NCI-H510A treated with DMSO at 0.1 percent for 48 hours (cell line): ENCODE measurements around the gene CTNND2.

Experiments
- DNase-seq: peaks from one replicate; lab custom pipeline; 2025; lab: John Stamatoyannopoulos, UW

CTNND2 gene

GRCh38 chr5:11594021-11594420, 310.2 kb downstream of the CTNND2 start:
- DNase-seq = no peak

- no peak for DNase-seq
These were observed 313.8 kb downstream of the CTNND2 start for GRCh38 chr5:11590475-11590874.

GRCh38 chr5:11588803-11589202, 315.4 kb downstream of the CTNND2 start:
- no peak for DNase-seq

GRCh38 chr5:11584017-11584416, 320.2 kb downstream of the CTNND2 start:
- no peak for DNase-seq

GRCh38 chr5:11579351-11579750, 324.9 kb downstream of the CTNND2 start:
- DNase-seq = no peak

GRCh38 chr5:11574787-11575186, 329.5 kb downstream of the CTNND2 start:
- DNase-seq = no peak

GRCh38 chr5:11573140-11573992, 330.9 kb downstream of the CTNND2 start:
- DNase-seq = no peak

GRCh38 chr5:11564706-11565105, 339.5 kb downstream of the CTNND2 start:
- DNase-seq = no peak

GRCh38 chr5:11563822-11564221, 340.4 kb downstream of the CTNND2 start:
- DNase-seq = no peak

GRCh38 chr5:11560915-11561697, 343.1 kb downstream of the CTNND2 start:
- DNase-seq = no peak

GRCh38 chr5:11557063-11557462, 347.2 kb downstream of the CTNND2 start:
- DNase-seq = no peak

GRCh38 chr5:11555171-11555570, 349.1 kb downstream of the CTNND2 start:
- no peak for DNase-seq

- DNase-seq = no peak
These were observed 356.5 kb downstream of the CTNND2 start for GRCh38 chr5:11547730-11548129.

- no peak for DNase-seq
These were observed 357.1 kb downstream of the CTNND2 start for GRCh38 chr5:11547140-11547539.

- DNase-seq = no peak
These were observed 364.1 kb downstream of the CTNND2 start for GRCh38 chr5:11540112-11540511.

- DNase-seq = no peak
These were observed 372.3 kb downstream of the CTNND2 start for GRCh38 chr5:11531811-11532555.

- no peak for DNase-seq
These were observed 375.5 kb downstream of the CTNND2 start for GRCh38 chr5:11528720-11529119.

- DNase-seq = no peak
These were observed 376.4 kb downstream of the CTNND2 start for GRCh38 chr5:11527652-11528349.

- no peak for DNase-seq
These were observed 379.2 kb downstream of the CTNND2 start for GRCh38 chr5:11525020-11525419.

GRCh38 chr5:11524188-11524587, 380.1 kb downstream of the CTNND2 start:
- no peak for DNase-seq

- DNase-seq = no peak
These were observed 381.4 kb downstream of the CTNND2 start for GRCh38 chr5:11522796-11523195.
